Activated CD4-positive, alpha-beta memory T cell treated with anti-CD3 and anti-CD28 coated beads for 36 hours (primary cell): ENCODE results near the gene MRPL11. TPM values are rescaled to one million over a fixed set of nuclear protein-coding genes. Genes with fewer than 3 reads are reported as not detected.

Experiments
- CTCF ChIA-PET: fragments of 350-600 bp; sonication (Branson Sonifier 250); formaldehyde crosslinking; loops from one replicate; lab custom pipeline; 2021; ENCODE audit warnings: antibody characterized with exemption, inconsistent platforms; lab: Charles Lee
- POLR2A ChIA-PET: fragments of 350-600 bp; sonication (Branson Sonifier 250); formaldehyde crosslinking; loops from one replicate; lab custom pipeline; 2021; ENCODE audit warnings: antibody characterized with exemption; lab: Charles Lee
- DNase-seq: peaks from one replicate; pipeline ENCODE4 v3.0.0-alpha.2; 2020
- H3K27ac Mint-ChIP-seq: one replicate; pipeline ENCODE4 v1.8.0; 2021; ENCODE audit warnings: mixed read lengths
- H3K27me3 Mint-ChIP-seq: one replicate; pipeline ENCODE4 v1.8.0; 2021; ENCODE audit warnings: mixed read lengths
- H3K36me3 Mint-ChIP-seq: one replicate; pipeline ENCODE4 v1.8.0; 2021; ENCODE audit warnings: mixed read lengths
- H3K4me1 Mint-ChIP-seq: one replicate; pipeline ENCODE4 v1.8.0; 2021; ENCODE audit warnings: low read depth, mixed read lengths
- H3K4me3 Mint-ChIP-seq: one replicate; pipeline ENCODE4 v1.8.0; 2021; ENCODE audit warnings: mild to moderate bottlenecking, mixed read lengths
- H3K9me3 Mint-ChIP-seq: one replicate; pipeline ENCODE4 v1.8.0; 2021; ENCODE audit warnings: mixed read lengths
- intact Hi-C: fragments of 100-400 bp; cut with micrococcal nuclease; formaldehyde crosslinking; loops from one replicate; pipeline ENCODE4 v1.15.1; 2023
- total RNA-seq, 2 experiments: library from RNA; stranded (reverse); gene quantifications; one replicate each; pipeline ENCODE4 v1.2.3, GENCODE V29; 2021

Gene MRPL11
- total RNA-seq, 2 experiments from 2014 or later = 104 to 106 TPM

GRCh38 chr11:66475349-66476172, 36.9 kb upstream of the MRPL11 start:
- no peak for DNase-seq
- no peaks in the 10 kb centered on the region for H3K36me3 Mint-ChIP-seq
- POLR2A ChIA-PET = no interaction called here
- no peak overlapping the region for H3K27ac Mint-ChIP-seq
- intact Hi-C loops = no loop called here
- no peaks in the 10 kb centered on the region for H3K9me3 Mint-ChIP-seq
- peaks cover 5% of the 10 kb centered on the region for H3K4me1 Mint-ChIP-seq
- no peaks in the 10 kb centered on the region for H3K27me3 Mint-ChIP-seq
- CTCF ChIA-PET = interaction anchor here (1.1 kb wide), 1 partner anchor 46 kb away, joined by 3 read pairs; no protein-coding TSS in a partner anchor
- no peak overlapping the region for H3K4me3 Mint-ChIP-seq

- no peaks in the 10 kb centered on the region for H3K36me3 Mint-ChIP-seq
- CTCF ChIA-PET = interaction anchor here (0.8 to 1.3 kb wide), 2 partner anchors 35 to 66 kb away, joined by 4 read pairs; partner anchors contain the start of gene MRPL11
Measured at GRCh38 chr11:66473608-66474515, 35.2 kb upstream of the MRPL11 start.

GRCh38 chr11:66473167-66473566, 34.5 kb upstream of the MRPL11 start:
- H3K9me3 Mint-ChIP-seq = no peaks in the 10 kb centered on the region
- intact Hi-C loops = no loop called here
- no peaks in the 10 kb centered on the region for H3K27me3 Mint-ChIP-seq
- no peak overlapping the region for H3K4me3 Mint-ChIP-seq
- POLR2A ChIA-PET = no interaction called here
- no peak for DNase-seq
- CTCF ChIA-PET = no interaction called here
- H3K36me3 Mint-ChIP-seq = no peaks in the 10 kb centered on the region
- peaks cover 4% of the 10 kb centered on the region for H3K4me1 Mint-ChIP-seq
- H3K27ac Mint-ChIP-seq = no peak overlapping the region

More at GRCh38 chr11:66473608-66474515, 35.2 kb upstream of the MRPL11 start:
- Mint-ChIP-seq H3K4me1 (no peaks in the 10 kb centered on the region), H3K4me3 (no peak overlapping the region), H3K27ac (no peak overlapping the region), H3K9me3 (no peaks in the 10 kb centered on the region), H3K27me3 (no peaks in the 10 kb centered on the region)
- POLR2A ChIA-PET = no interaction called here
- no peak for DNase-seq
- intact Hi-C loops = no loop called here

- CTCF ChIA-PET = interaction anchor here (1.0 kb wide), 1 partner anchor 109 kb away, joined by 3 read pairs; no protein-coding TSS in a partner anchor
- Mint-ChIP-seq H3K27me3 (no peaks in the 10 kb centered on the region), H3K27ac (no peak overlapping the region), H3K9me3 (no peaks in the 10 kb centered on the region), H3K4me3 (no peak overlapping the region), H3K4me1 (peaks cover 12% of the 10 kb centered on the region), H3K36me3 (no peaks in the 10 kb centered on the region)
- POLR2A ChIA-PET = no interaction called here
- DNase-seq = no peak
- intact Hi-C loops = no loop called here
Measured at GRCh38 chr11:66472054-66472453, 33.4 kb upstream of the MRPL11 start.

- Mint-ChIP-seq H3K9me3 (no peaks in the 10 kb centered on the region), H3K27me3 (no peaks in the 10 kb centered on the region), H3K36me3 (no peaks in the 10 kb centered on the region), H3K4me3 (no peak overlapping the region), H3K27ac (no peak overlapping the region), H3K4me1 (peaks cover 17% of the 10 kb centered on the region)
- intact Hi-C loops = no loop called here
- no peak for DNase-seq
- ChIA-PET POLR2A (no interaction called here), CTCF (interaction anchor here (0.6 to 1.1 kb wide), 4 partner anchors 8 to 108 kb away, joined by 3 to 5 read pairs (median 4); partner anchors contain the start of gene DPP3)
Measured at GRCh38 chr11:66471142-66471541, 32.5 kb upstream of the MRPL11 start.

- H3K4me3 Mint-ChIP-seq = no peak overlapping the region
- H3K27me3 Mint-ChIP-seq = no peaks in the 10 kb centered on the region
- DNase-seq = no peak
- intact Hi-C loops = no loop called here
- CTCF ChIA-PET = interaction anchor here (1.1 to 1.7 kb wide), 3 partner anchors 31 to 84 kb away, joined by 3 to 5 read pairs (median 5); partner anchors contain the start of gene MRPL11
- H3K27ac Mint-ChIP-seq = no peak overlapping the region
- H3K4me1 Mint-ChIP-seq = peaks cover 21% of the 10 kb centered on the region
- no peaks in the 10 kb centered on the region for H3K9me3 Mint-ChIP-seq
- POLR2A ChIA-PET = interaction anchor here (1.9 kb wide), 1 partner anchor 10 kb away, joined by 9 read pairs; the partner anchor contains the start of gene DPP3
- no peaks in the 10 kb centered on the region for H3K36me3 Mint-ChIP-seq
Measured at GRCh38 chr11:66470015-66470414, 31.4 kb upstream of the MRPL11 start.

GRCh38 chr11:66469441-66469840, 30.8 kb upstream of the MRPL11 start:
- Mint-ChIP-seq H3K27me3 (no peaks in the 10 kb centered on the region), H3K4me3 (no peak overlapping the region), H3K27ac (no peak overlapping the region), H3K9me3 (no peaks in the 10 kb centered on the region), H3K4me1 (peaks cover 21% of the 10 kb centered on the region), H3K36me3 (no peaks in the 10 kb centered on the region)
- intact Hi-C loops = no loop called here
- DNase-seq = no peak
- ChIA-PET POLR2A (interaction anchor here (1.9 kb wide), 1 partner anchor 11 kb away, joined by 9 read pairs; the partner anchor contains the start of gene DPP3), CTCF (interaction anchor here (0.6 to 1.7 kb wide), 5 partner anchors 9 to 209 kb away, joined by 3 to 12 read pairs (median 5); partner anchors contain the start of genes DPP3 and MRPL11)

GRCh38 chr11:66468691-66469090, 30.0 kb upstream of the MRPL11 start:
- Mint-ChIP-seq H3K36me3 (no peaks in the 10 kb centered on the region), H3K27me3 (no peaks in the 10 kb centered on the region), H3K27ac (no peak overlapping the region), H3K4me3 (peak overlapping the region; percentile 20), H3K4me1 (peaks cover 21% of the 10 kb centered on the region), H3K9me3 (no peaks in the 10 kb centered on the region)
- CTCF ChIA-PET = interaction anchor here (1.2 to 1.7 kb wide), 3 partner anchors 10 to 82 kb away, joined by 3 to 12 read pairs (median 6); partner anchors contain the start of gene DPP3
- DNase-seq = no peak
- intact Hi-C loops = no loop called here
- POLR2A ChIA-PET = interaction anchor here (0.6 to 1.9 kb wide), 2 partner anchors 11 to 249 kb away, joined by 3 to 9 read pairs; partner anchors contain the start of gene DPP3

- intact Hi-C loops = no loop called here
- peak; percentile 42 for DNase-seq
- no peak overlapping the region for H3K27ac Mint-ChIP-seq
- H3K36me3 Mint-ChIP-seq = no peaks in the 10 kb centered on the region
- peak overlapping the region; percentile 79 for H3K4me3 Mint-ChIP-seq
- ChIA-PET CTCF (interaction anchor here (1.0 to 3.1 kb wide), 4 partner anchors 10 to 81 kb away, joined by 3 to 17 read pairs (median 4); no protein-coding TSS in a partner anchor), POLR2A (interaction anchor here (2.4 kb wide), 1 partner anchor 12 kb away, joined by 15 read pairs; the partner anchor contains the start of gene DPP3)
- H3K27me3 Mint-ChIP-seq = no peaks in the 10 kb centered on the region
- peaks cover 27% of the 10 kb centered on the region for H3K4me1 Mint-ChIP-seq
- no peaks in the 10 kb centered on the region for H3K9me3 Mint-ChIP-seq
Measured at GRCh38 chr11:66467756-66468155, 29.1 kb upstream of the MRPL11 start.

- Mint-ChIP-seq H3K4me1 (peaks cover 31% of the 10 kb centered on the region), H3K27me3 (no peaks in the 10 kb centered on the region), H3K36me3 (no peaks in the 10 kb centered on the region), H3K9me3 (no peaks in the 10 kb centered on the region), H3K27ac (no peak overlapping the region), H3K4me3 (peak overlapping the region; percentile 79)
- POLR2A ChIA-PET = interaction anchor here (1.2 to 2.4 kb wide), 2 partner anchors 13 to 79 kb away, joined by 4 to 15 read pairs; partner anchors contain the start of genes ACTN3, DPP3 and ZDHHC24
- CTCF ChIA-PET = interaction anchor here (0.6 to 3.1 kb wide), 11 partner anchors 10 to 211 kb away, joined by 3 to 17 read pairs (median 4); partner anchors contain the start of genes DPP3, MRPL11 and RBM4B
- peak; percentile 55 for DNase-seq
- intact Hi-C loops = no loop called here
Measured at GRCh38 chr11:66467034-66467659, 28.5 kb upstream of the MRPL11 start.
